Sigmoid colon (tissue), 7 donors: ENCODE measurements around the gene PAX3. TPM values are rescaled to one million over a fixed set of nuclear protein-coding genes. Genes with fewer than 3 reads are reported as not detected.

Source experiments
- DNase-seq: peaks from one replicate; pipeline ENCODE4 v3.0.0-alpha.2; 2019
- H3K27ac ChIP-seq, 4 donors: fragments of 200-600 bp; sonication (generic); one replicate each; pipeline ENCODE4 v1.5.1; 2016 to 2019; ENCODE audit warnings: mild to moderate bottlenecking in 1 of 4
- H3K27me3 ChIP-seq, 3 donors: fragments of 200-600 bp; sonication (generic); one replicate each; pipeline ENCODE4 v1.5.1; 2019; ENCODE audit warnings: mild to moderate bottlenecking in 1 of 3
- H3K36me3 ChIP-seq, 4 donors: fragments of 200-600 bp; sonication (generic); one replicate each; pipeline ENCODE4 v1.5.1; 2016 to 2019
- H3K4me1 ChIP-seq, 4 donors: fragments of 200-600 bp; sonication (generic); one replicate each; pipeline ENCODE4 v1.5.1; 2017 to 2019
- H3K4me3 ChIP-seq, 4 donors: fragments of 200-600 bp; sonication (generic); one replicate each; pipeline ENCODE4 v1.5.1; 2017 to 2019; ENCODE audit warnings: mild to moderate bottlenecking in 2 of 4, moderate library complexity in 1 of 4
- H3K9me3 ChIP-seq, 4 donors: fragments of 200-600 bp in 3 of 4; sonication (generic) in 3 of 4; one replicate each; pipeline versions ENCODE4 v1.5.1 to v1.6.1; 2013 to 2019
- CTCF ChIP-seq, 4 experiments: fragments of 450-650 bp in 3 of 4; fragments of 200-600 bp in 1 of 4; IDR thresholded peaks; one replicate each; pipeline ENCODE4 v1.5.1; 2016 to 2019; ENCODE audit warnings: antibody characterized with exemption in 4 of 4, mild to moderate bottlenecking in 3 of 4, moderate library complexity in 2 of 4
- EP300 ChIP-seq, 4 donors: sonication (generic); formaldehyde crosslinking; IDR thresholded peaks; one replicate each; pipeline ENCODE4 v1.6.1; 2017; ENCODE audit warnings: antibody characterized with exemption in 4 of 4
- POLR2A ChIP-seq, 2 donors: fragments of 450-650 bp; IDR thresholded peaks; one replicate each; pipeline ENCODE4 v1.6.1; 2016; ENCODE audit warnings: antibody characterized with exemption in 2 of 2, mild to moderate bottlenecking in 2 of 2, moderate library complexity in 2 of 2
- POLR2AphosphoS5 ChIP-seq, 4 donors: sonication (generic); formaldehyde crosslinking; IDR thresholded peaks; one replicate each; pipeline ENCODE4 v1.6.1; 2017; ENCODE audit warnings: antibody characterized with exemption in 4 of 4
- WGBS, 2 donors: extraction: QIAGEN DNeasy Blood & Tissue Kit; methylation state at CpG; one replicate each; pipeline ENCODE4 v1.1.7; 2013; 5-methylcytosine and 5-hydroxymethylcytosine counted together
- intact Hi-C: fragments of 100-400 bp; cut with DNase I; formaldehyde crosslinking; loops from one replicate; pipeline ENCODE4 v1.15.1; 2023
- polyA plus RNA-seq, 3 donors: library from polyadenylated mRNA; stranded (reverse); fragments of 200-250 nt; gene quantifications; one replicate each; pipeline ENCODE4 v1.2.3, GENCODE V29; 2013
- total RNA-seq, 4 donors: library from RNA; depleted of rRNA; stranded (reverse); fragments of >200 nt; gene quantifications; one replicate each; pipeline ENCODE4 v1.1.0, GENCODE V29; 2016
- donor health status: healthy with polysubstance abuse.
- donor health status: Bipolar disorder and iron deficiency.
- donor health status: healthy.

PAX3 gene
- total and polyA plus RNA-seq, 7 donors = not detected

GRCh38 chr2:222295368-222296062, 3.3 kb downstream of the PAX3 start:
- H3K27me3 ChIP-seq = peaks cover 73 to 100% (median 97%) of the 10 kb centered on the region in 3 donors
- TF ChIP-seq POLR2A (IDR thresholded peaks at IDR 0.05) (no peak), POLR2AphosphoS5 (IDR thresholded peaks at IDR 0.05) (peak in 1 of 4 donors; percentile 33)
- intact Hi-C loops = no loop called here

GRCh38 chr2:222294996-222295367, 3.8 kb downstream of the PAX3 start:
- peaks cover 0 to 52% (median 37%) of the 10 kb centered on the region in 4 donors for H3K4me1 ChIP-seq
- 6 to 12% methylated on average over 27 of the region's 27 CpGs for WGBS, 2 donors

More at GRCh38 chr2:222295368-222296062, 3.3 kb downstream of the PAX3 start:
- peaks cover 0 to 55% (median 36%) of the 10 kb centered on the region in 4 donors for H3K4me1 ChIP-seq
- no peaks in the 10 kb centered on the region for H3K36me3 ChIP-seq
- no peak overlapping the region for H3K27ac ChIP-seq
- H3K4me3 ChIP-seq = peak overlapping the region in 3 of 4 donors; percentile 7 to 22 (median 18)
- no peaks in the 10 kb centered on the region for H3K9me3 ChIP-seq
- DNase-seq = no peak
- 5 to 9% methylated on average over 33 of the region's 33 CpGs for WGBS, 2 donors

GRCh38 chr2:222293660-222294630, 4.9 kb downstream of the PAX3 start:
- intact Hi-C loops = no loop called here
- no peaks in the 10 kb centered on the region for H3K9me3 ChIP-seq
- no peak overlapping the region for H3K4me3 ChIP-seq
- no peaks in the 10 kb centered on the region for H3K36me3 ChIP-seq
- TF ChIP-seq POLR2A (IDR thresholded peaks at IDR 0.05) = no peak
- TF ChIP-seq EP300 (IDR thresholded peaks at IDR 0.05) = no peak
- TF ChIP-seq CTCF (IDR thresholded peaks at IDR 0.05) = no peak
- no peak for TF ChIP-seq POLR2AphosphoS5 (IDR thresholded peaks at IDR 0.05)
- H3K4me1 ChIP-seq = peaks cover 0 to 42% (median 34%) of the 10 kb centered on the region in 4 donors
- no peak overlapping the region for H3K27ac ChIP-seq
- WGBS, 2 donors = 13 to 29% methylated on average over 36 of the region's 36 CpGs
- no peak for DNase-seq
- H3K27me3 ChIP-seq = peaks cover 73 to 100% (median 97%) of the 10 kb centered on the region in 3 donors

More at GRCh38 chr2:222294996-222295367, 3.8 kb downstream of the PAX3 start:
- no peak overlapping the region for H3K27ac ChIP-seq
- intact Hi-C loops = no loop called here
- TF ChIP-seq CTCF (IDR thresholded peaks at IDR 0.05) = no peak
- no peak for TF ChIP-seq POLR2A (IDR thresholded peaks at IDR 0.05)
- TF ChIP-seq POLR2AphosphoS5 (IDR thresholded peaks at IDR 0.05) = no peak
- no peak for TF ChIP-seq EP300 (IDR thresholded peaks at IDR 0.05)
- peak overlapping the region in 1 of 4 donors; percentile 22 for H3K4me3 ChIP-seq
- H3K27me3 ChIP-seq = peaks cover 73 to 100% (median 97%) of the 10 kb centered on the region in 3 donors
- no peak for DNase-seq
- H3K36me3 ChIP-seq = no peaks in the 10 kb centered on the region
- no peaks in the 10 kb centered on the region for H3K9me3 ChIP-seq

- Histone ChIP-seq H3K27me3 (peaks cover 65 to 100% (median 97%) of the 10 kb centered on the region in 3 donors), H3K9me3 (no peaks in the 10 kb centered on the region), H3K27ac (no peak overlapping the region), H3K4me1 (peaks cover 0 to 32% (median 25%) of the 10 kb centered on the region in 4 donors), H3K4me3 (no peak overlapping the region), H3K36me3 (no peaks in the 10 kb centered on the region)
- intact Hi-C loops = no loop called here
- 33 to 55% methylated on average over 14 of the region's 14 CpGs for WGBS, 2 donors
- no peak for DNase-seq
- TF ChIP-seq POLR2A (IDR thresholded peaks at IDR 0.05) = no peak
- no peak for TF ChIP-seq CTCF (IDR thresholded peaks at IDR 0.05)
- no peak for TF ChIP-seq EP300 (IDR thresholded peaks at IDR 0.05)
- no peak for TF ChIP-seq POLR2AphosphoS5 (IDR thresholded peaks at IDR 0.05)
Observed at GRCh38 chr2:222292149-222293134, 6.4 kb downstream of the PAX3 start.
